DOHH2 (cell line): ENCODE data around the gene CCDC74B.
"Not testable (repeated sequence)": the region's sequence is repeated elsewhere in the genome, so short reads cannot be mapped to it uniquely, and the experiment has no call there.

Experiments
- H3F3A ChIP-seq: fragments of 200-600 bp; sonication (generic), shearing (Covaris generic); 2 replicates; pipeline ENCODE4 v1.6.0; 2016; ENCODE audit warnings: antibody characterized with exemption, mild to moderate bottlenecking; ENCODE audit not compliant: control insufficient read depth, insufficient read depth
- H3K27ac ChIP-seq: fragments of 200-600 bp; sonication (generic); 2 replicates; pipeline ENCODE4 v1.5.1; 2014; ENCODE audit warnings: low read depth, mild to moderate bottlenecking, low read length, moderate library complexity
- H3K27me3 ChIP-seq: fragments of 200-600 bp; sonication (generic); 2 replicates; pipeline ENCODE4 v1.6.1; 2014; ENCODE audit warnings: mild to moderate bottlenecking, low read length, mixed read lengths; ENCODE audit not compliant: control insufficient read depth
- H3K36me3 ChIP-seq: fragments of 200-600 bp; sonication (generic); 2 replicates; pipeline ENCODE4 v1.6.1; 2014; ENCODE audit warnings: mild to moderate bottlenecking, low read length, moderate library complexity, mixed read lengths; ENCODE audit not compliant: control insufficient read depth
- H3K4me1 ChIP-seq: fragments of 200-600 bp; sonication (generic); 2 replicates; pipeline ENCODE4 v1.6.1; 2014; ENCODE audit warnings: mild to moderate bottlenecking, low read length, mixed read lengths; ENCODE audit not compliant: control insufficient read depth
- H3K4me2 ChIP-seq: fragments of 200-600 bp; sonication (generic); 2 replicates; pipeline ENCODE4 v1.6.0; 2014; ENCODE audit warnings: mild to moderate bottlenecking, low read length, moderate library complexity
- H3K4me3 ChIP-seq: fragments of 200-600 bp; sonication (generic); 2 replicates; pipeline ENCODE4 v1.5.1; 2014; ENCODE audit warnings: mild to moderate bottlenecking, low read length, mixed read lengths
- H3K79me2 ChIP-seq: fragments of 200-600 bp; sonication (generic); 2 replicates; pipeline ENCODE4 v1.6.1; 2014; ENCODE audit warnings: mild to moderate bottlenecking, low read length, mixed read lengths; ENCODE audit not compliant: control insufficient read depth
- H3K9me2 ChIP-seq: fragments of 200-600 bp; sonication (generic); replicated peaks from 2 replicates; pipeline ENCODE4 v1.6.1; 2014; ENCODE audit warnings: mild to moderate bottlenecking, low read length, mixed read lengths; ENCODE audit not compliant: control insufficient read depth
- H3K9me3 ChIP-seq: fragments of 200-600 bp; sonication (generic); 2 replicates; pipeline ENCODE4 v1.6.1; 2014; ENCODE audit warnings: antibody characterized with exemption, low read length, mixed read lengths; ENCODE audit not compliant: control insufficient read depth, insufficient read depth
- H4K20me1 ChIP-seq: fragments of 200-600 bp; sonication (generic); 2 replicates; pipeline ENCODE4 v1.6.0; 2014; ENCODE audit warnings: low read depth, mild to moderate bottlenecking, antibody characterized with exemption, low read length, moderate library complexity; ENCODE audit not compliant: control insufficient read depth, insufficient read depth

Gene CCDC74B

DNA sequence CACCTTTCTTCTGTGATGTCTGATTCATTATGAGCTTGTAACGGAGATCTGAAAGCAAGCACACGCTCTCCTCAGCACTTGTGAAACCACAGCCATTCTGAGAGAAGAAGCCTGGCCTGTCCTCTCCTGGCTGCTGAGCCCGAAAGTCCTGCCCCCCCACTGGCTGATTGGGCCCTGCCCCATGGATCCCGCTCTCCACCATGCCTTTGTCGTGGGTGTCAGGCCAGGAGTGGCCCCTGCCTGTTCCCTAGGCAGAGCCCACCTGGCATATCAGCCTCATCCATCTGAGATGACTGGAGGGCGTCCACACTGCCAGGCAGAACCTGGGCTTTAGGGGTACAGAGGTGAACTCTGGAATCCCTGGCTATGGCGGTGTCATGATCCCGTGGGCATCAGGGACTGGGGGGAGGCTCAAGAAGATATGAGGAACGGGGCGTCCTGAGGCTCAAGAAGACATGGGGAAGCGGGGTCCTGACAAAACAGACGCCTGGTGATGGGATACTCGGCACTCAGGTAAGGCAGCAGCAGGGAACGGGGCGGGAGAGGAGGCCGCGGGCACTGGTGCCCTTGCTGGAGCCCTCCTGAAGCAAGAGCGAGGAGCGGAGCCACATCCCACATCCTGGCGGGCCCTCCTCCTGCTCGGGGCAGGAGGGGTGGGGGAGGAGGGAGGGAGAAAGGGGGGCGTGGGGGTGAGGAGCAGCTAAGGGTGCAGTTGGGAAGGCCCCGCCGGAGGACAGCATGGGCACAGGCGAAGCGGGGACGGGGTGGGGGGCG, 1.5 kb downstream of the CCDC74B start:
- H4K20me1 ChIP-seq, H3F3A ChIP-seq: not testable (repeated sequence)

DNA sequence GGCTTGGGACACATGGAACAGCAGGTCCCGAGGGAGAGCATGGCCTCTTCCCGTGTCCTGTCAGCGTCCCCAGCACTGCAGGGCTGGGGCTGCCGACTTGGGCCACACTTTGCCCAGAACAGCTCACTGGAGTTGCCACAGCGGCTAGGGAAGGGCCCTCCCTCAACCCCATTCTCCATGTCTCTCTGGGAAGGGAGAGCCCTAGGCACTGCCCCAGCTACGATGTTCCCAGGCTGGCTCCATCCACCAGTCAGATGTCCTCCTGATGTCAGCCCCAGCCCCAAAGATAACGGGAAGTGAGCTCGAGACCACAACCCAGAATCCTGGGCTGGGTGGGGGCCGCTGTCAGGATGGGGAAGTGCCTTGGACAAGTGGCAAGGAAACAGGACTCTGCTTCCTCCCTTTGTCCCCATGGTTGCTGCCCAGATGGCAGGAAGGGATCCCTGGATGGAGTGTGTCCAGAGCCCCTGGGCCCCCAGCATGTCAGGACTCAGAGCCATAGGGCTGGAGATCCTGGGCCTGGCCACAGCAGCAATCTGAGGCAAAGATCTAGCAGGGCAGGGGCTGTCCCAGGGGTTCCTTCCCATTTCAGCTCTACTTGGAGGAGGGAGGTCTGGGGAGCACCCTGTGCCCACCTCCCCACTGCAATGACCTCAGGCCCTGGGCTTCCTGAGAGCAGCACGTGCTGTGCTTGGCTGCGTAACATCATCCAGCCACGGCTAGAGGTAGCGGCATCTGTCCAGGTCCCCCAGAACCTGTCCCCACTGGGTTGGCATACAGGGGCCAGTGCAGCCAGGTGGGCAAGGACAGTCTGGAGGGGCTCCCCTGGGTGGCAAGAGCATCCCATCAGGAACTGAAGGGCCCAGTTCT, 2.3 kb downstream of the CCDC74B start:
- H3K4me2 ChIP-seq, H3K9me3 ChIP-seq, H3K27ac ChIP-seq, H3K4me1 ChIP-seq, H3K36me3 ChIP-seq, H3K4me3 ChIP-seq, H3K9me2 ChIP-seq, H3F3A ChIP-seq, H3K79me2 ChIP-seq, H4K20me1 ChIP-seq, H3K27me3 ChIP-seq: not testable (repeated sequence)

More for the DNA sequence above, 1.5 kb downstream of the CCDC74B start:
- H3K9me2 ChIP-seq, H3K36me3 ChIP-seq, H3K9me3 ChIP-seq, H3K4me1 ChIP-seq, H3K4me3 ChIP-seq, H3K27me3 ChIP-seq, H3K79me2 ChIP-seq, H3K27ac ChIP-seq: not testable (repeated sequence)
- peak overlapping the region; percentile 59; the same call in 1 of the 2 replicates for H3K4me2 ChIP-seq

DNA sequence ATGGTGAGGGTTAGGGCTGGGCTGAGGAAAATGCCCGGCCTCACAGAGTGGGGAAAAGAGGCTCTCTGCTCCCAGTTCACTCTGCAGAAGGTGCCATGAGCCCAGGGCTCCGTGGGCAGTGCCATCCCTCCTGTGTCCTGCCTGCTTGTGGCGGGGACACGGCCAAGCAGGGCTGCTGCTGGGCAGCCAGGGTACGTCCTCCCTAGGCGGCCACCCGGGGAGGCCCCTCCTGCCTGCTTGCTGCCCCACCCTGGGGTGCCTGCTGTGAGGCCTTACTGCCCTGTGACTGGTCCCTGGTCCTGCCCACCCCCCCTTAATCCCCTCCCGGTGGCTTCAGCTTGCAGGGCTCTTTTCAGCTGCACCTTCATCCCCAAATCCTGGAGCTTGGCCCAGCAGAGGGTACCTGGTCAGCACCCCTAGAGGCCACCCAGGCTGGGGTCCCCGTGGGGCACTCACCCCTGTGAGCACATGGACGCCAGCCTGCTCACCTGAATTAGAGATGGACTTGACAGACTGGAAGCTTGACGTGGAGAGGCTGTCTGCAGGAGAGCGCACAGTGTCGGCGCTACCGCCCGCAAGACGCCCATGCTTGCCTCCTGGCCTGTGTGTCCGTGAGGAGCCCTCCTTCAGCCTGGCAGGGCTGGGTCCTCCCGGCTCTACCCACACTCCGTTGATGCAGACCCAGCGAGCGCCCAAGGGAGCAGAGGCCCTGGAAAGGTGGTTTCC, 3.1 kb downstream of the CCDC74B start:
- H3F3A ChIP-seq, H3K9me3 ChIP-seq, H3K36me3 ChIP-seq, H3K4me1 ChIP-seq, H3K79me2 ChIP-seq, H3K27ac ChIP-seq, H3K4me2 ChIP-seq, H3K27me3 ChIP-seq, H4K20me1 ChIP-seq, H3K9me2 ChIP-seq, H3K4me3 ChIP-seq: not testable (repeated sequence)

GRCh38 chr2:130141002-130141401, 3.9 kb downstream of the CCDC74B start:
- not testable (repeated sequence) for H3K4me1 ChIP-seq, H3K27ac ChIP-seq, H3K4me2 ChIP-seq, H3K36me3 ChIP-seq, H3K4me3 ChIP-seq, H3F3A ChIP-seq, H3K27me3 ChIP-seq, H3K9me3 ChIP-seq, H3K9me2 ChIP-seq, H4K20me1 ChIP-seq, H3K79me2 ChIP-seq

DNA sequence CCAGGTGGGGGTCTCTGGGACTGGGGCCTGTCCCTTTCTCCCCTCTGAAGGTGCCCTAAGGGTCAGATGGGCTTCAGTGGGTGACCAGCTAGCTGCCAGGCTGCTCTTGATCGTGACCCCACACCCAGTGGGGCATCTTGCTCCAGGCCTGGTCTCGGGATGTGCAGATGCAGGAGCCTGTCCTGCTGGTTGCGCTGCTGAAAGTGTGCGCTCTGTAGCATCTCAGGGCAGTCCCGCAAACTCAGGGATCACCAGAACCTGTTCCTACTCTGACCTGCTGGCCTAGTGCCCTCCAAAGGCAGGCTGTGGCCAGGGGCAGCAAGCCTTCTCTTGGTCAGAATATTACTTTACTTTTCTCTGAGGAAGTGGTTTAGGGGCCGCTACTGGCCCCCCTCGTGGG, 4.4 kb downstream of the CCDC74B start:
- H3K36me3 ChIP-seq, H3K9me3 ChIP-seq, H3K4me1 ChIP-seq, H3K27ac ChIP-seq, H3F3A ChIP-seq, H3K4me3 ChIP-seq, H3K4me2 ChIP-seq, H3K27me3 ChIP-seq, H3K79me2 ChIP-seq, H4K20me1 ChIP-seq, H3K9me2 ChIP-seq: not testable (repeated sequence)

DNA sequence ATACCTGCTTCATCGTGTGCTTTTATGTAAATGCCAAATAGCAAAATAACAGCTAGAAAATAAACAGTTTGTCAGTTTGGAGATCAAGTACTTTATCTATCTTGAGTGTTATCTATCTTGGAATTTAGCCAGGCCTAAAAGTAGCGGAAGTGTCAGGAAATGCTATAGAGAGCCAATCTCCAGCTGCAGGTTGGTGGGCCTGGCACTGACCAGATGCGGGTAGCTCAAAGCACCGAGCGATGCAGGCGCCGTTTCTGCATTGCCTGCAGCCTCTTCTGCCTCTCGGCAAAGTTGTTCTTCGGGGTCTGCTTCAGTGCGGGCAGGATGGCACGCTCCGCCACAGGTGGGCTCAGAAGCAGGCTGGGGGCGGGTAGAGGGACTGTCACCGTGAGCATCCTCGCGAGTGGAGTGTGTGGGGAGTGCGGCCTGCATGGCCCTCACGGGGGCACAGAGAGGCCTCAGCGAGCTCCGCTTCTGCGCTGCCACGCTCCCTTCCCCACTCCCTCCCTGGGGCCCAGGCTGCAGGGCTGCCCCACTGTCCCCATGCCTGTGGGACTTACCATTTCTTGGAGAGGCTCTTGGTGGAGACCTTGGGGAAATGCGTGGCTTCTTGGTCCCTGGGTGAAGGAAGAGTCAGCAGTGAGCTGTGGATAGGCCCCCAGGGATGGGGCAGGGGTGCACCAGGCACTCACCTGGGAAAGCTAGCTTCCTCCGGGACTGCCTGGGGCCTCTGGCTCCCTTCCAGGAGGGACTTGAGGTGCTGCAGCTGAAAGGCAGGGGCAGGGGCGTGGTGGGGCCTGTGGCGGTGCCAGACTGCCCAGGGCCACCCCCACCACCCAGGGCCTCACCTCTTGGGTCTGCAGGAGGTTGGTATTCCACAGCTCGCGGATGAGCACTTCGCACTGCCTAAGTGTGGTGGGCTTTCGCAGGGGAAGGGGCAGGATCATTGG, 5.3 kb downstream of the CCDC74B start:
- not testable (repeated sequence) for H3K9me3 ChIP-seq, H3K4me1 ChIP-seq, H3K4me2 ChIP-seq, H3F3A ChIP-seq, H3K27me3 ChIP-seq, H3K27ac ChIP-seq, H3K4me3 ChIP-seq, H3K79me2 ChIP-seq, H4K20me1 ChIP-seq, H3K36me3 ChIP-seq, H3K9me2 ChIP-seq

DNA sequence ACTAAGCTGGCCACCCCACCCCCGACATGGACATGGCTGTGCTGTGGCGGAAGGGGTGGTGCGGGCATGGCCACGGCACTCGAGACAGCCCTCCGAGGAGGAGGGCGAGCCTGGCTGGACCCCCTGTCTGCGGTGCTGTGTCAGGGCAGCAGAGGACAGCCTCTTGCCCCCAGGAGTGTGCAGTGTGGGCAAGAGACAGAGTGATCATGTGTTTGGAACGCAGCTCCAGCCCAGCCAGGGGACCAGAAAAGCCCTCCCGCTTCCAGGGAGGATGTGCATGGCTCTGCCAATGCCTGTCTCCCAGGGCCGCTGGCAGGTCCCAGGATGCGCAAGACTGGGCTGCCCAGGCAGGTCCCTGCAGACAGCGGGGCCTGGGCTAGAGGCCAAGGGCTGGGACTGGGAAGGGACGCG, 6.1 kb downstream of the CCDC74B start:
- H3K27ac ChIP-seq, H3K9me3 ChIP-seq, H3K36me3 ChIP-seq, H3K4me3 ChIP-seq, H3K27me3 ChIP-seq, H3K9me2 ChIP-seq, H3K4me2 ChIP-seq, H3K79me2 ChIP-seq, H3F3A ChIP-seq, H3K4me1 ChIP-seq, H4K20me1 ChIP-seq: not testable (repeated sequence)
